ENCODE results near the gene DBI.
"Not testable (repeated sequence)": the region's sequence is repeated elsewhere in the genome, so short reads cannot be mapped to it uniquely, and the experiment has no call there.

DNA sequence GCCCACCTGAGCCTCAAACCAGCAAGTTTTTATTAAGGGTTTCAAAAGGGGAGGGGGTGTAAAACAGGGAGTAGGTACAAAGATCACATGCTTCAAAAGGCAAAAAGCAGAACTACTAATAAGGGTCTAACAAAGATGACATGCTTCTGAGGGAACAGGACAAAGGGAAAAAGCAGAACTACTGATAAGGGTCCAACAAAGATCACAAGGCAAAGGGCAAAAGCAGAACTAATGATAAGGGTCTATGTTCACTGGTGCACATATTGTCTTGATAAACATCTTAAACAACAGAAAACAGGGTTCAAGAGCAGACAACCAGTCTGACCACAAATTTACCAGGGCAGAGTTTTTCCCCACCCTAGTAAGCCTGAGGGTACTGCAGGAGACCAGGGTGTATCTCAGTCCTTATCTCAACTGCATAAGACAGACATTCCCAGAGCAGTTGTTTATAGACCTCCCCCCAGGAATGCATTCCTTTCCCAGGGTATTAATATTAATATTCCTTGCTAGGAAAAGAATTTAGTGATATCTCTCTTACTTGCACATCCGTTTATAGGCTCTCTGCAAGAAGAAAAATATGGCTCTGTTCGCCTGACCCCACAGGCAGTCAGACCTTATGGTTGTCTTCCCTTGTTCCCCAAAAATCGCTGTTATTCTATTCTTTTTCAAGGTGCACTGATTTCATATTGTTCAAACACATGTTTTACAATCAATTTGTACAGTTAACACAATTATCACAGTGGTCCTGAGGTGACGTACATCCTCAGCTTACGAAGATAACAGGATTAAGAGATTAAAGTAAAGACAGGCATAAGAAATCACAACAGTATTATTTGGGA lies 7.3 kb downstream of the DBI start:
- TF ChIP-seq, protein P1, sequence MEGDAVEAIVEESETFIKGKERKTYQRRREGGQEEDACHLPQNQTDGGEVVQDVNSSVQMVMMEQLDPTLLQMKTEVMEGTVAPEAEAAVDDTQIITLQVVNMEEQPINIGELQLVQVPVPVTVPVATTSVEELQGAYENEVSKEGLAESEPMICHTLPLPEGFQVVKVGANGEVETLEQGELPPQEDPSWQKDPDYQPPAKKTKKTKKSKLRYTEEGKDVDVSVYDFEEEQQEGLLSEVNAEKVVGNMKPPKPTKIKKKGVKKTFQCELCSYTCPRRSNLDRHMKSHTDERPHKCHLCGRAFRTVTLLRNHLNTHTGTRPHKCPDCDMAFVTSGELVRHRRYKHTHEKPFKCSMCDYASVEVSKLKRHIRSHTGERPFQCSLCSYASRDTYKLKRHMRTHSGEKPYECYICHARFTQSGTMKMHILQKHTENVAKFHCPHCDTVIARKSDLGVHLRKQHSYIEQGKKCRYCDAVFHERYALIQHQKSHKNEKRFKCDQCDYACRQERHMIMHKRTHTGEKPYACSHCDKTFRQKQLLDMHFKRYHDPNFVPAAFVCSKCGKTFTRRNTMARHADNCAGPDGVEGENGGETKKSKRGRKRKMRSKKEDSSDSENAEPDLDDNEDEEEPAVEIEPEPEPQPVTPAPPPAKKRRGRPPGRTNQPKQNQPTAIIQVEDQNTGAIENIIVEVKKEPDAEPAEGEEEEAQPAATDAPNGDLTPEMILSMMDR (IDR thresholded peaks at IDR 0.05) = not testable (repeated sequence)
- TF ChIP-seq POLR2A (IDR thresholded peaks at IDR 0.05) = not testable (repeated sequence)
